Measurements from ENCODE around the gene OPN4.

- TF ChIP-seq EZH2 (IDR thresholded peaks at IDR 0.05; ENCODE audit: insufficient read depth, low read length) (no peak), CTCF (IDR thresholded peaks at IDR 0.05; ENCODE audit: insufficient read depth, low read depth, low read length) (no peak)
These were observed 18.0 kb upstream of the OPN4 start for GRCh38 chr10:86636311-86636710.

Data from astrocyte (in vitro differentiated cells and primary cell).